Heart left ventricle (tissue), 16 donors: ENCODE data around the gene GHITM. TPM values are rescaled to one million over a fixed set of nuclear protein-coding genes. Genes with fewer than 3 reads are reported as not detected.
"Not testable (repeated sequence)": the region's sequence is repeated elsewhere in the genome, so short reads cannot be mapped to it uniquely, and the experiment has no call there.

Experiments used
- ATAC-seq, 4 donors: fragments of 200-7000 bp; cut with Tn5 transposase; one replicate each; pipeline ENCODE4 v1.9.1; 2020 to 2022; ENCODE audit warnings: moderate library complexity in 4 of 4, mild to moderate bottlenecking in 3 of 4, moderate number of reproducible peaks in 1 of 4
- DNase-seq, 5 donors: peaks; one replicate each; pipeline ENCODE4 v3.0.0-alpha.2; 2020
- H3K27ac ChIP-seq, 12 donors: fragments of 200-600 bp; sonication (generic) in 4 of 12; one replicate each; pipeline versions ENCODE4 v1.5.0 to v1.8.0; 2016 to 2022; ENCODE audit warnings: mild to moderate bottlenecking in 2 of 12
- H3K27me3 ChIP-seq, 9 donors: fragments of 200-600 bp; sonication (generic) in 2 of 9; one replicate each; pipeline versions ENCODE4 v1.5.1 to v1.8.0; 2016 to 2022; ENCODE audit warnings: mild to moderate bottlenecking in 3 of 9
- H3K36me3 ChIP-seq, 9 donors: fragments of 200-600 bp; sonication (generic) in 2 of 9; one replicate each; pipeline versions ENCODE4 v1.5.0 to v1.8.0; 2018 to 2022; ENCODE audit warnings: mild to moderate bottlenecking in 2 of 9
- H3K4me1 ChIP-seq, 12 donors: fragments of 200-600 bp; sonication (generic) in 4 of 12; one replicate each; pipeline versions ENCODE4 v1.5.0 to v1.8.0; 2016 to 2022; ENCODE audit warnings: mild to moderate bottlenecking in 3 of 12
- H3K4me3 ChIP-seq, 12 donors: fragments of 200-600 bp; sonication (generic) in 4 of 12; one replicate each; pipeline versions ENCODE4 v1.5.0 to v1.8.0; 2017 to 2022; ENCODE audit warnings: mild to moderate bottlenecking in 9 of 12, moderate library complexity in 4 of 12
- H3K9me3 ChIP-seq, 12 donors: fragments of 200-600 bp; sonication (generic) in 4 of 12; one replicate each; pipeline versions ENCODE4 v1.5.0 to v1.8.0; 2016 to 2022; ENCODE audit warnings: mild to moderate bottlenecking in 1 of 12
- CTCF ChIP-seq, 12 donors: fragments of 200-600 bp; sonication (generic) in 4 of 12; IDR thresholded peaks; one replicate each; pipeline versions ENCODE4 v1.5.0 to v1.8.0; 2018 to 2022; ENCODE audit warnings: antibody characterized with exemption in 12 of 12, mild to moderate bottlenecking in 5 of 12
- POLR2A ChIP-seq, 2 donors: fragments of 450-650 bp; IDR thresholded peaks; one replicate each; pipeline ENCODE4 v1.6.1; 2017; ENCODE audit warnings: antibody characterized with exemption in 2 of 2, mild to moderate bottlenecking in 2 of 2, moderate library complexity in 2 of 2
- WGBS, 4 donors: extraction: QIAGEN DNeasy Blood & Tissue Kit in 2 of 4; methylation state at CpG; one replicate each; pipeline versions ENCODE4 v1.1.5 to v1.1.7; 2013 to 2018; 5-methylcytosine and 5-hydroxymethylcytosine counted together
- intact Hi-C, 10 donors: fragments of 100-400 bp; cut with DNase I; formaldehyde crosslinking; loops; one replicate each; pipeline versions ENCODE4 v1.11.1 to v1.14.2; 2022
- polyA plus RNA-seq, 2 donors: library from polyadenylated mRNA; stranded (reverse); fragments of 200-250 nt; gene quantifications; one replicate each; pipeline ENCODE4 v1.2.3, GENCODE V29; 2013
- total RNA-seq, 9 donors: library from RNA; depleted of rRNA in 2 of 9; stranded (reverse); fragments of >200 nt in 2 of 9; fragmentation: NEBNext Ultra II Directional in 3 of 9; extraction: Animal tissue kit (Norgen Biotek cat#: 25700) in 3 of 9; gene quantifications; one replicate each; pipeline versions ENCODE4 v1.1.0 to v1.2.4, GENCODE V29; 2016 to 2023
- donor health status: ischemic (EF 13 %, LVEDD 7.1; RV severe dilation, severe dysfunction).
- donor health status: healthy with polysubstance abuse.
- donor health status: DM: no; HTN: yes; CAD: no.
- donor health status: DM: no; HTN: no; CAD: no.
- donor health status: ischemic (EF 25% LVEDD 6.9; RV normal size, moderate dysfunction).
- donor health status: ischemic (EF 25% LVEDD 5.7; RV mildly dilated, moderate dysfunction).
- donor health status: healthy.
- donor health status: DM: yes; HTN: yes; CAD: no.
- donor health status: ischemic (EF 35%, LVEDD 5.7; RV mildly dilated, moderate dysfunction).
- donor health status: nonischemic (EF 11% LVEDD 7.7; RV severe dilation, severe dysfunction).
- donor health status: DM: yes; HTN: yes; CAD: no.
- donor health status: PGD.
- donor health status: ischemic (EF 29% LVEDD 5.4; RV normal size, mild dysfunction).
- donor health status: nonischemic (EF 23%, LVEDD 6.1; RV moderate dilation, normal function).

The GHITM gene
- total and polyA plus RNA-seq, 11 donors = 274 to 603 (median 393) TPM

GRCh38 chr10:84166620-84167288, 27.4 kb downstream of the GHITM start:
- H3K27ac ChIP-seq = no peak overlapping the region
- ATAC-seq (no peak), DNase-seq (no peak)
- no peak for TF ChIP-seq CTCF (IDR thresholded peaks at IDR 0.05)
- no peak for TF ChIP-seq POLR2A (IDR thresholded peaks at IDR 0.05)
- H3K4me3 ChIP-seq = no peak overlapping the region
- 85 to 93% (median 89%) methylated on average over 4 of the region's 4 CpGs for WGBS, 4 donors
- no peaks in the 10 kb centered on the region for H3K9me3 ChIP-seq
- intact Hi-C loops = no loop called here
- H3K4me1 ChIP-seq = no peaks in the 10 kb centered on the region
- H3K27me3 ChIP-seq = peaks cover 0 to 28% (median 3%) of the 10 kb centered on the region in 9 donors
- H3K36me3 ChIP-seq = no peaks in the 10 kb centered on the region

- 86 to 95% (median 90%) methylated on average over 2 of the region's 2 CpGs for WGBS, 4 donors
- ATAC-seq, H3K27ac ChIP-seq, H3K4me3 ChIP-seq, intact Hi-C loops, H3K4me1 ChIP-seq, H3K36me3 ChIP-seq, H3K9me3 ChIP-seq, DNase-seq: not testable (repeated sequence)
- peaks cover 0 to 23% (median 0%) of the 10 kb centered on the region in 9 donors for H3K27me3 ChIP-seq
Measured at GRCh38 chr10:84167289-84167653, 28.0 kb downstream of the GHITM start.

GRCh38 chr10:84168382-84168781, 29.1 kb downstream of the GHITM start:
- H3K4me3 ChIP-seq, ATAC-seq, H3K9me3 ChIP-seq, DNase-seq, H3K4me1 ChIP-seq, H3K27ac ChIP-seq, intact Hi-C loops, H3K36me3 ChIP-seq: not testable (repeated sequence)
- 93 to 95% (median 94%) methylated on average over 10 of the region's 10 CpGs for WGBS, 4 donors
- H3K27me3 ChIP-seq = peaks cover 0 to 15% (median 0%) of the 10 kb centered on the region in 9 donors

- H3K4me1 ChIP-seq, H3K27ac ChIP-seq, ATAC-seq, H3K27me3 ChIP-seq, H3K9me3 ChIP-seq, DNase-seq, intact Hi-C loops, H3K36me3 ChIP-seq, H3K4me3 ChIP-seq: not testable (repeated sequence)
- 86 to 94% (median 87%) methylated on average over 2 of the region's 2 CpGs for WGBS, 4 donors
Measured at GRCh38 chr10:84171237-84171636, 31.9 kb downstream of the GHITM start.

- intact Hi-C loops, H3K9me3 ChIP-seq, H3K4me3 ChIP-seq, H3K4me1 ChIP-seq, ATAC-seq, H3K27me3 ChIP-seq, DNase-seq, H3K27ac ChIP-seq, H3K36me3 ChIP-seq: not testable (repeated sequence)
- 87 to 91% (median 88%) methylated on average over 20 to 21 of the region's 21 CpGs for WGBS, 4 donors
Measured at GRCh38 chr10:84171700-84172466, 32.6 kb downstream of the GHITM start.

- 78 to 87% (median 87%) methylated on average over 9 of the region's 9 CpGs for WGBS, 4 donors
Measured at GRCh38 chr10:84172467-84173356, 33.4 kb downstream of the GHITM start.

More at GRCh38 chr10:84172467-84173356, 33.4 kb downstream of the GHITM start:
- Histone ChIP-seq H3K27me3 (no peaks in the 10 kb centered on the region), H3K36me3 (no peaks in the 10 kb centered on the region), H3K9me3 (no peaks in the 10 kb centered on the region), H3K4me3 (no peak overlapping the region), H3K4me1 (peaks cover 0 to 8% (median 0%) of the 10 kb centered on the region in 12 donors), H3K27ac (no peak overlapping the region)
- TF ChIP-seq CTCF (IDR thresholded peaks at IDR 0.05) = no peak
- no peak for TF ChIP-seq POLR2A (IDR thresholded peaks at IDR 0.05)
- ATAC-seq = no peak
- no peak for DNase-seq
- intact Hi-C loops = no loop called here
